K562 (cell line): ENCODE data around the gene TMX4. TPM values are rescaled to one million over a fixed set of nuclear protein-coding genes. Genes with fewer than 3 reads are reported as not detected.

ENCODE experiments used
- CHD7 ChIP-seq: fragments of 200-600 bp; sonication (generic); IDR thresholded peaks from one replicate; pipeline ENCODE4 v1.6.1; 2012; ENCODE audit warnings: mild to moderate bottlenecking, low read depth, low read length, inconsistent platforms
- ZNF316 ChIP-seq: fragments of 450-650 bp; IDR thresholded peaks from 2 replicates; pipeline ENCODE4 v1.6.1; 2016
- polyA plus RNA-seq, 8 experiments: library from polyadenylated mRNA; depleted of rRNA in 4 of 8; stranded (reverse) in 5 of 8; unstranded in 3 of 8; fragments of >200 nt; fragmentation: Nextera tagmentation in 2 of 8; fragmentation: Illumina TruSeq in 1 of 8; extraction: Ambion mirVana in 2 of 8; extraction: Trizol in 1 of 8; gene quantifications; 2 replicates each; pipeline versions ENCODE4 v1.2.1 to v1.2.3, GENCODE V29; 2011 to 2014; ENCODE audit warnings: inconsistent platforms in 1 of 8, missing spikeins in 1 of 8
- total RNA-seq, 7 experiments: library from RNA; depleted of rRNA in 6 of 7; stranded (reverse); fragments of >200 nt in 6 of 7; fragmentation: Illumina TruSeq in 2 of 7; extraction: Trizol in 2 of 7; gene quantifications; 2 replicates each; pipeline versions ENCODE4 v1.2.1 to v1.2.3, GENCODE V29; 2011 to 2021; ENCODE audit warnings: low replicate concordance in 1 of 7

The TMX4 gene
- total and polyA plus RNA-seq, 9 of the 15 experiments (the other 6 are each of a cell fraction or from before 2014, with no cell fraction given): 4.4 to 19.3 (median 10.8) TPM

- no peak for TF ChIP-seq CHD7
- peak; percentile 14; the same call in 1 of the 2 replicates for TF ChIP-seq ZNF316
Observed at GRCh38 chr20:7939663-7940062, 79.9 kb downstream of the TMX4 start (continued).
